HPDE6-E6E7 (cell line): ENCODE results near the gene FRMD8.

ENCODE experiments used
- DNase-seq: peaks from one replicate; pipeline ENCODE4 v3.0.0; 2011; ENCODE audit warnings: missing footprints; ENCODE audit errors: extremely low spot score

The FRMD8 gene

GRCh38 chr11:65424205-65425104 is 38.0 kb downstream of the FRMD8 start:
- DNase-seq, result no peak

GRCh38 chr11:65425105-65425970 is 38.9 kb downstream of the FRMD8 start:
- DNase-seq, result no peak

DNA sequence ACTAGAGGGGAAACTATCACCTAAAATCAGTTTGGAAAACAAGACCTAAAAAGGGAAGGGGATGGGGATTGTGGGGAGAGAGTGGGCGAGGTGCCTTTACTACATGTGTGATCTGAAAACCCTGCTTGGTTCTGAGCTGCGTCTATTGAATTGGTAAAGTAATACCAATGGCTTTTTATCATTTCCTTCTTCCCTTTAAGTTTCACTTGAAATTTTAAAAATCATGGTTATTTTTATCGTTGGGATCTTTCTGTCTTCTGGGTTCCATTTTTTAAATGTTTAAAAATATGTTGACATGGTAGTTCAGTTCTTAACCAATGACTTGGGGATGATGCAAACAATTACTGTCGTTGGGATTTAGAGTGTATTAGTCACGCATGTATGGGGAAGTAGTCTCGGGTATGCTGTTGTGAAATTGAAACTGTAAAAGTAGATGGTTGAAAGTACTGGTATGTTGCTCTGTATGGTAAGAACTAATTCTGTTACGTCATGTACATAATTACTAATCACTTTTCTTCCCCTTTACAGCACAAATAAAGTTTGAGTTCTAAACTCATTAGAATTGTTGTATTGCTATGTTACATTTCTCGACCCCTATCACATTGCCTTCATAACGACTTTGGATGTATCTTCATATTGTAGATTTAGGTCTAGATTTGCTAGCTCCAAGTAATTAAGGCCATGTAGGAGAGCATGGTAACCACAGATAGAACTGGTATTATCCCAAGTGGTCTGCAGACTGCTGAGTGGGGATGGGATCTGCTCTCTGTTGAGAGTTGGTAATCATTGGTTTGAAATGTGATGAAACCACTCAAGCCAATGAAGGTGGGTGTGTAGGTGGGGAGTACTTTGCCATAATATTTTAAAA is 39.8 kb downstream of the FRMD8 start:
- DNase-seq, result no peak

- no peak for DNase-seq
Observed at GRCh38 chr11:65426839-65427690, 40.6 kb downstream of the FRMD8 start.

GRCh38 chr11:65427691-65428577 is 41.5 kb downstream of the FRMD8 start:
- DNase-seq, result no peak

- no peak for DNase-seq
Observed at GRCh38 chr11:65428578-65429067, 42.2 kb downstream of the FRMD8 start.

DNA sequence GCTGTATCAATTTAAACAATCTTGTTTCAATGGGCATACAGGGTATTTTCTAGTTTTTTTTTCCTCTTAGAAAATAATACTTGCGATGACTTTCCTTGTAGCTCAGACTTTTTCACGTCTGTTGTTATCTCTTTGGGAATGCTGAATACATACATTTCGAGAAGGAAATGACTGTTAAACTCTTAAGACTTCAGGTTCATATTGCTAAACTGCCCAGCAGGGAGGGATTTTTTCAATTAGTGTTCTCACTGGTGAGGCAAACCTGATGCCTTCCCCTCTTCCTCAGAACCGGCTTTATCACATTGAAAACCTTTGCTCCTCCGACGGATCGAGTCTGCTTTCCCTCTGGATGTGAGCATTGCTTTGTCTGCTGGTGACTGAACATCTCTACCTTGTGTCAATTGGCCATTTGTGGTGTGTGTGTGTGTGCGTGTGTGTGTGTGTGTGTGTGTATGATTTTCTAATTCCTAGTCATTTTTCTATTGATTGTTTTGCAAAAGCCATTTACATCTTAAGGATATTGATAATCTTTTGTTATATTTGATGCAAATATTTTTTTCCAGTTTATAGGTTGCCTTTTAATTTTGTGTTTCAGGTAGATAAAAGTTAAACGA is 42.7 kb downstream of the FRMD8 start:
- DNase-seq, result no peak

DNA sequence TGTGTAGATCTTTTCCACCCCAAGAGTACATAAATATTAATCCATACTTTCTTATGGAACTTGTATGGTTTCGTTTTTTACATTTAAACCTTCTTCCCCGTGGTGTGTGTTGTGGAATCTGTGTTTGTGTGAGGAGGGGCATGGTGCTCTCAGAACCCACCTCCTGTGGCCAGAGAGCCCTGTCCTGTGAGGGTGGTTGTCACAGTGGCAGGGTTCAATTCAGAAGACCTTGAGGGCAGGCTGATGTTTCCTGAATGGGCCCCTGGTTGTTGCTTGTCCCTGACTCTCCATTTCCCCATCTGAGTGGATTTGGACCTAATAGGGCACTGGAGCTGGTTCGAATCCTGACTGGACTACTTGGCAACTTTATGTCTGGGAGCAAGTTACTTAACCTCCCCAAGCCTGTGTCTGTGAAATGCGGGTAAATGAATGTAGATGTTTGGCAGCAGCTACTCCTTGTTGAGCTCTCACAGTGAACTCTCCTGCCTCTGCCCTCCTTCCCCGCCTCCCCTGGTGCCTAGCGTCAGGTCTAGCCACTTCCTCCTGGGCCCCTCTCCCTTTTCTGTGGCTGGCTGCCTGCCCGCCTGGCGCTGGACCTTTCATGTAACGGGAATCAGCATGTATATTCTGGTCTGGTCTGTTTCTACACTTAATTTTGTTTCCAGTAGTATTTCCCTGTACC is 43.4 kb downstream of the FRMD8 start:
- no peak for DNase-seq

- DNase-seq, result no peak
Observed at GRCh38 chr11:65430406-65431217, 44.2 kb downstream of the FRMD8 start.

- no peak for DNase-seq
Observed at GRCh38 chr11:65431451-65432099, 45.1 kb downstream of the FRMD8 start.

DNA sequence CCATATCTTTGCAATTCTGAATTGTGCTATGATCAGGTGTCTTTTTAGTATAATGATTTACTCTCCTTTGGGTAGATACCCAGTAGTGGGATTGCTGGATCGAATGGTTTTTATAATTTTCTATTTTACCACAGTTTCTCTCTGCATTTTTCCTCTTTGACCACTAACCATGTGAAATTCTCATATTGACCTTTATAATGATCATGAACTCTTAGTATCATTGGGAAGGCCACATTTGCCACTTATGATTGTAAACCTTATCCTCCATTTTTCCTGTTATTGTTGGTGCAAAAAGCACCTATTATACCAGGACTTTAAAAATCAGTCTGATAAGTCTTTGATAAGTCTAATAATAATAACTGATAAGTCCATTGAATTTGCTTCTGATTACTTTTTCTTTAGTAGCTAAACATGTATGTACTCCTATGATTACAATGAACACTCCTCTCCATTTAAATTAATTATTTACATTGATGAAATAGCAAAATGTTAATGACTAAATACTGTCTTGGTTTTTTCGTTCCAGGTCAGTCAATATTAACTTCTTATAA is 45.7 kb downstream of the FRMD8 start:
- no peak for DNase-seq

DNA sequence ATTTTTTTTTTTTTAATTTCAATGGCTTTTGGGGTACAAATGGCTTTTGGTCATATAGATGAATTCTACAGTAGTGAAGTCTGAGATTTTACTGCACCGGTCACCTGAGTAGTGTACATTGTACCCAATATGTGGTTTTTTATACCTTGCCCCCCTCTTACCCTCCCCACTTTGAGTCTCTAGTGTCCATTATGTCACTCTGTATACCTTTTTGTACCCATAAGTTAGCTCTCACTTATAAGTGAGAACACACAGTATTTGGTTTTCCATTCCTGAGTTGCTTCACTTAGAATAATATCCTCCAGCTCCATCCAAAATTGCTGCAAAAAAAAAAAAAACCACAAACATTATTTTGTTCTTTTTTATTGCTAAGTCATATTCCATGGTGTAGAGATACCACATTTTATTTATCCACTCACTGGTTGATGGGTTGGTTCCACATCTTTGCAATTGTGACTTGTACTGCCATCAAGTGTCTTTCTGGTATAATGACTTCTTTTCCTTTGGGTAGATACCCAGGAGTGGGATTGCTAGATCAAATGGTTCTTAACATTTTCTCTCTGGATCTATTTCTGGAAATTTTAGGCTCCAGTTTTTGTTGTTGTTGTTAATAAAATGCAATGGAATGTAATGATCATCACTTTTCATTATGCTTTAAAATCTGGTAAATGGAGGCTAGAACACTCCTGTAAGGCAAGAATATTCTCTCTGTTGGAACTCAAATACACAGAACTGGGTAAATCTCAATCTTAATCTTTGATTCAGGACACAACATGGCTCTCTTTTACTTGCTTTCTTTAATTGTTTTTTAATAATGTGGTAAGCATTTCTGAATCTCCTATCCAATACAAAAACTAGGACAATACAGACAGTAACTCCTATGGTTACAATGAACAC is 46.5 kb downstream of the FRMD8 start:
- no peak for DNase-seq

GRCh38 chr11:65433657-65434056 is 47.2 kb downstream of the FRMD8 start:
- no peak for DNase-seq

GRCh38 chr11:65434057-65434666 is 47.7 kb downstream of the FRMD8 start:
- DNase-seq, result no peak

- DNase-seq, result no peak
Observed at GRCh38 chr11:65434667-65435410, 48.4 kb downstream of the FRMD8 start.
